Hippocampal formation (tissue), 2 donors: ENCODE measurements around the gene IDI1.
"Not testable (repeated sequence)": the region's sequence is repeated elsewhere in the genome, so short reads cannot be mapped to it uniquely, and the experiment has no call there.

Source experiments
- DNase-seq, 2 donors: peaks; one replicate each; lab custom pipeline; 2025; lab: John Stamatoyannopoulos, UW

The IDI1 gene

DNA sequence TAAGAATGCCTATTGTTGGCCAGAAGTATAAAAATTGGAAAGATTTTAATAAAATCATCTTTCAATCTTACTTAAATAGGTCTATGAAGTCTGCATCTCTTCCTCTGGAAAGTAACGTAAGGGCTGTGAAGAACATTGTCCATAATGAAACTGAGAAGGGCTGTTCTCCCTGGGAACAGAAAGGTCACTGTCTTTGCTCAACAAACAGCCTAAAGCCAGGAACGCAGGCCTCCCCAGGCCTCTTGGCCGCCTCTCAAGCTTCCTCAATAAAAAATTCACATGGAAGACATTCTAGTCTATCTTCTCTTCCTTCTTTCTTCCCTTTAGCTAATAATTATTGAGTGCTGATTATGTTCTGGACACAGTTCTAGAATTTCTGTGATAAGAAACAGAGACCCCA lies 14.2 kb downstream of the IDI1 start:
- peak; percentile 43 to 75 for DNase-seq

DNA sequence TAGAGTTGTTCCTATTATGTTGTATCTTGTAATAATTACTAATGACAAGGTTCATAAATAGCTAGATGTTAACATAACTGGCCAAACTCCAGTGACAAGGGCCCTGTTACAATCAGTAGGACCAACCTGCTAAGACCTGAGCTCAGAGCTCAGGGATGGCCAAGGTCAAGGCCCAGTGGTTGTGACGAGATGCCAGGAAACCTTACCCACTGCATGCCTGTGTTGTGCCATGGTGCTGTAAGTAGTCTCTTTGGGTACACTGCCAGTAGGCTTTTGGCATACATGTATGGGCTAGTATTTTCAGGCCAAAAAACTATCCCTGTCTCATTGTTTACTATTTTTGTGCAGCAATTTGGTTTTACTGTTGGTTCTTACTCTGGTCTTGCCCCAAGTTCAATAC lies 15.3 kb downstream of the IDI1 start:
- DNase-seq: no peak

DNA sequence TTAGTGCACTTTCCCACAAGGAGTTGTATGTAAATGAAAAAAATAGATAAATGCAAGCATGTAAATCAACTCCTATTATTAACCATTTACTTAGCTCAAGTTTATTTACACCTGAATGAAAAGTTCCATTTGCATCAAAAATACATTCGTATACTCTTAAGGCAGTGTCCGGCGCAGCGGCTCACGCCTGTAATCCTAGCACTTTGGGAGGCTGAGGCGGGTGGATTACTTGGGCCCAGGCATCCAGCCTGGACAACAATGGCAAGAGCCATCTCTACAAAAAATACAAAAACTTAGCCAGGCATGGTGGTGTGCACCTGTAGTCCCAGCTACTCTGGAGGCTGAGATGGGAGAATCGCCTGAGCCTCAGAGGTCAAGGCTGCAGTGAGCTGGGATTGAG lies 19.1 kb downstream of the IDI1 start:
- DNase-seq: no peak

DNA sequence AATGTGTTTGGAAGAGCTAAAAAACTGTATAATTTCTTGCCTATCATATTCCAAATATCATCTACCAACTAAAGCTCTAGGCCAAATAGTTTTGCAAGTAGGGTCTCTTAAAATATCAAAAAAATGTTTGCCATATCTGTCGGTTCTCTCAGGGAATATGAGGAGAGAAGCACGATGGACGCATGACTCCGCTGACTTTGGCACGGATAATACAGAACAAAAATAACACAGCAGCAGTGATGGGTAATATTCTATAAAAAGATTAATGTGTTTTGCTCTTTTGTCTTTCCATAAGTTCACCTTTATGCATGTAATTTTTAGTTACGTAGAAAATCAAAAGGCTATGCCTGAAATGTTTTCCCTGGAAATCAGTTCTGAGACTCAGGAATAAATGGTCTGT lies 22.3 kb downstream of the IDI1 start:
- no peak for DNase-seq

DNA sequence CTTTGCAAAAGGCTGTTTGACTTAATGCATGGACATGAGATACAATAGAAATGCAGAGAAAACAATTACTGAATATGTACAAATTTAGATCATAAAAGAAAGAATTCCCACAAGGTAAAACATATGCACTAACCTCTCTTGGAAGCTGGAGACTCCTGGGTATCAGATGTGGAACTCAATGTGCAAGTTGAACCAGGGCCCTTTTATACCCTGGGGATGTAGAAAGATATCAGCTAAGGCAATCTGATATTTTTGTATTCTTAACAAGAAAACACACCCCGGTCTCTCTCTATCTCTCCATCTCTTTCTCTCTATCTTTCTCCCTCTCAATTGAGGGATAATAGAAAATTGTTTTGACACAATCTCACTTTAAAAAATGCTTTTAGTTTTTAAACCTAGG lies 23.2 kb downstream of the IDI1 start, which contains the start of gene IDI2:
Gene IDI2, minus strand, starts transcription at position 177 of the 400 bp plus-strand sequence. CDS start 1,136 bp downstream, outside the sequence.
- DNase-seq: no peak

DNA sequence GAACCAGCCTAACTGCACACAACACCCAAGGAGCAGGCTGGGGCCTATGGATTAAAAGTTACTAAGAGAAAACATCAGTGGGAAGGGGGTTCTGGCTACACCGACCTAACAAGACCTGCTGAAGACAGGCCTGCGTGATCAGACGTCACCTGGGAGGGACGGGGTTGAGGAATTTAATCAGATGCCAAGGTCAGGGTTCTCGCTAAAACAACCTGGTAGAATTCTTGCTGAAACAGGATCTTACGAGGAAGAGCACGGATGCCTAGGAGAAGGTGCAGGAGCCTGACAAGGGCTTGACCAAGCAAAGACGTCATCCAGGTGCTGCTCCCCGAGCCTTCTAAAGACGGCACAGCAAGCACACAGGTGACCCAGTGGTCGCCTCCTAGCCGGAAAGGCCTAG lies 24.8 kb downstream of the IDI1 start:
- no peak for DNase-seq

DNA sequence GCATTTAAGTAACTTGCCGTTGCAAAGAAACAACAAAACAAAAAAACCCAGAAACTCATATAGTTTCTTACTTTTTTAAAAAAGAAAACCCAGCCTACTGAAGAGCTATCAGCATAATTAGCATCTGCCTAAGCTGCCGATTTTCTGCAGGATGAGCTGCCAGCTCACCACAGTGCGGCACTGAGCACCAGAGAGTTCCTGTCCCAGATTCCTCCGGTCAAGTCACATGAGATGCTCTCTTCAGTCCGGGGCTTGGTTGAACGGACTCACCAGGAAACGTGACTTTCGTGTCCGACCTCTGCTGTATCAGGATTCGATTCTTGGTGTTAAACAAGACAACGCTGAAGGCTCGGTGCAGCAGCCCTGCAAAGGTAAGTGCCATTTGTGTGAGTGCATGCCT lies 26.5 kb downstream of the IDI1 start:
- peak; percentile 31 to 45 for DNase-seq

DNA sequence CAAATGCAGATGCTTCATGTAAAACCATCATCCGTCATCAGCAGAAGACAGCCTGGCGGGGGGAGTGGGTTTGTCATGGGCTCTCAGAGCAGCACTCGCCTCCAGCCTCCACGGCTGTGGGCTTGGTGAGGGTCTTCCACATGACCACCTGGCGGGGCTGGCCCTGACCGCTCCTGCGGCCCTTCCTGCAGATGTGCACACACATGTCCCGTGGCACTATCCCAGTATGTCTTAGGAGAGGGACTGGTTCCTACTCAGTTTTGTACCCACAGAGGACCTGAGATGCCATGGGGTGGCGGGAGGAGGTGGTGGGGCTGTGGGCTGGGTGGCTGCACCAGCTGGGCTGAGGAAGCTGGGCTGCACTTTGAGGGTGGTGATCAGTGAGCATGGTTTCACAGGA lies 28.0 kb downstream of the IDI1 start:
- DNase-seq: no peak

DNA sequence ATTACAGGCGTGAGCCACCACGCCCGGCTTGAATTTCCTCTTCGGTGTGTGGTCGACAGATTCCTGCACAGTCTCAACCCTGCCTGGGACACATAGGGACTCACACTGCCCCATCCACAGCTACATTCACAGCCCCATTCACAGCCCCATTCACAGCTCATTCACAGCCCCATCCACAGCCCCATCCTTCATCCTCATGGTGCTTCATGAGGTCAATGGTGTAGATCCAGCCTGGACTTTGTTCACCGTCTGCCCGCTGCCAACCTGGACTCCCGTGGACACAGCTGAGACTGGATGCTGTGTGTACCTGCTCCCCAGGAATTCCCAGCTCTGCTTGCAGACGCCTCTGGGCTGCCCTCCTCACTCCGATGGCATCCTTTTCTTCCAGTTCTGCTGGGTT lies 28.5 kb downstream of the IDI1 start:
- DNase-seq: no peak

DNA sequence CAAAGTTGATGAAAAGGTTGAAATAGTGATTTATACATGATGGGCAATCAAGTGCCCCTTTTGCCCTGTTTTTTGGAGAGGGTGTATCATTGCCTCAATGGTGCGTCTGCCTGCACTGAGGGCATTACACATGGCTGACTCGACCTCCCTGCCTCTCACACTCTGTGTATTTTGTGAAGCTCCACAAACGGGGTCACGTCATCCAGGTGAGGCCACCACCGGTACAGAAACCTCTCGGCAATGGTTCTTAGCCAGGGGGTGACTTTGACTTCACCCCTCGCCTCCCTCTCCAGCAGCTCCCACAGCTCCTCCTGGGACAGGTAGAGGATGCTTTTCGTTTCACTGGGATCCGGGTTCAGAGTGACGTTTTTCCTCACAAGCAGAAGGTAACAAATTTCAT lies 29.6 kb downstream of the IDI1 start:
- no peak for DNase-seq

DNA sequence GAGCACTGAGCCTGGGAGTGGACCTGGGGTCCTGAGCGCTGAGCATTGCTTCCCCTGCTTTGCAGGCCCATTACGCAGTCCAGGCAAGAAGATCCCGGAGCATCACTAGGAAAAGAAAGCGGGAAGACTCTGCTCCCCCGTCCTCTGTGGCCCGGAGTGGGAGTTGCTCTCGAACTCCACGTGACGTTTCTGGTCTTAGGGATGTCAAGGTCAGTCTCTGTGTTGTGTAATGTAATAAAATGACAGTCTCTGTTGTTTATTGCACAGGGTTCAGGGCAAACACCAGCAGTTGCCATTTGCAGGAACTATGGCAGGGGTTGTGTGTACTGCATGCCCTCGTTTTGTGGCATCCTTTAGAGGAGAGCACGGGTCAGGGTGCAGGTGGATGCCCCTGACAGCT lies 33.2 kb downstream of the IDI1 start:
- DNase-seq: no peak

DNA sequence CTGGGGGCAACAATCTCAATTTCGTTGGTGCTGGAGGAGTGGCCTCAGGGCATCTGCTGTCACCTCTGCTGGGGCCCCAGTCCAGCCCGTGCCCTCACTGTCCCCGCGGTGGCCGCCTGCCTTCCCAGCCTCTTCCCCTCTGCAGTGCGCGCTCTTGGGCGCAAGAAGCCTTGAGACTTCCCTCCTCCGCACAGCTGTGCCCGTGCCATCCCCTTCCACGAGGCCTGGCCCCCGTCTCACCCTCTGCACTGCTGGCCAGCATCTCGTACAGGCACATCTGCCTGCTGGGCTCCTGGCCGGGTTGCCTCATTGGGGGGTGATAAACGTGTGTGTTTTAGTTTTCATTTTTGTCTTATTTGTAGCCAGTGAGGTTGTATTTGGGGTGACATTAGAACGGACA lies 37.2 kb downstream of the IDI1 start:
- no peak for DNase-seq

DNA sequence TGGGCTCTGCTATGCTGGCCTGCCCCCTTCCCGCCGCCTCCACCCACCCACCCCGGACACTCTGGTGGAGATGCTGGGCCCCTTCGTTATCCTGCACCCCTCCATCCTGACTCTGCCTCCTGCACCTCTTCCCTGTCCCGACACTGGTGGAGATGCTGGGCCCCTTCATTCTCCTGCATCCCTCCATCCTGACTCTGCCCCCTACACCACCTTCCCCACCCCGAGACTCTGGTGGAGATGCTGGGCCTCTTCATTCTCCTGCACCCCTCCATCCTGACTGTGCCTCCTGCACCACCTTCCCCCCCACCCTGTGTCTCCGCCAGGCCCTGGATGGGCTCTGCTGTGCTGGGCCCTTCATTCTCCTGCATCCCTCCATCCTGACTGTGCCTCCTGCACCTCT lies 38.2 kb downstream of the IDI1 start:
- no peak for DNase-seq

DNA sequence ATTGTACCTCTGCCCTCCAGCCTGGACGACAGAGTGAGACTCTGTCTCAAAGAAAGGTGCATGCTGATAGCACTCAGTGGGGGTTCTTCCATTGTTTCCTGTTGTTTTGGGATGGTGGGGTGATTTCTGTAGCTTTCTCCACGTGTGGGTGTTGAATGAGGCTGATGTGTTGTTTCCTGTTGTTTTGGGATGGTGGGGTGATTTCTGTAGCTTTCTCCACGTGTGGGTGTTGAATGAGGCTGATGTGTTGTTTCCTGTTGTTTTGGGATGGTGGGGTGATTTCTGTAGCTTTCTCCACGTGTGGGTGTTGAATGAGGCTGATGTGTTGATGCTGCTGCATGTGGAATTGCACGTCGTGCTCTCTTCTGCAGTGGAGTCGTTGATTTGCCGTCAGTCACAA lies 39.0 kb downstream of the IDI1 start:
- not testable (repeated sequence) for DNase-seq

DNA sequence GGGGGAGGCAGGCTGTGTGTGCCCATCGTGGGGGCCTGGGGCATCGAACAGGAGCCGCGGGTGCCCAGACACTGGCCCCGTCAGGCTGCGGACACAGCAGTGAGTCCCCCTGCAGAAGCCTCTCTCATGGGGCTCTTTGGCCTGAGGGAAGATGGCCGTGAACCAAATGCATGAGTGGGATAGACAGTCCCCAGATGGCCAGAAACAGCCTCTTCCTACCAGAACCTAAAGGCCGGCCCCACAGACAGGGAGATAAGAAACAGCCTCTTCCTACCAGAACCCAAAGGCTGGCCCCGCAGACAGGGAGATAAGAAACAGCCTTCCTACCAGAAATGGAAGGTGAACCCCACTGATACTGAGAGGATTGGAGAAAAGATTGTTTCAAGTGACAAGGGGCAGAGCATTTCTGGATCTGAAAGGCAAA lies 39.8 kb downstream of the IDI1 start:
- DNase-seq: no peak

DNA sequence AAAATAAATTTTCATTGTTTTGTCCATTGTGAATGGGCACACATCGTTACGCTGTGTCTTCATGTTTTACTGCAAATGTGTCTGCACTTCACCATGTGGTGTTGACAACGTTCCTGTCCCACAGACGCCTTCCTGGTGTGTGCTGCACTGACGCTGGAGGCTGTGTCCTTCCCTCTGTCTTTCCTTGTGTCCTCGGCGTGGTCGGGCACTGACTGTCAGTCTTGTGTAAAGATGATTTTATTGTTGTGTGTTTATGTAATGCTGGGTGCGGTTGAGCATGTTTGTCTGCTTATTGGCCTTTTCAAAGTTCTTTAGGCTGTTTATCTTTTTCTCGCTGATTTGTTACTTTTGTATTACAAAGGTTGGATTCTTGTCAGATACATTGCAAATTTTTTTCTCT lies 41.3 kb downstream of the IDI1 start:
- no peak for DNase-seq

DNA sequence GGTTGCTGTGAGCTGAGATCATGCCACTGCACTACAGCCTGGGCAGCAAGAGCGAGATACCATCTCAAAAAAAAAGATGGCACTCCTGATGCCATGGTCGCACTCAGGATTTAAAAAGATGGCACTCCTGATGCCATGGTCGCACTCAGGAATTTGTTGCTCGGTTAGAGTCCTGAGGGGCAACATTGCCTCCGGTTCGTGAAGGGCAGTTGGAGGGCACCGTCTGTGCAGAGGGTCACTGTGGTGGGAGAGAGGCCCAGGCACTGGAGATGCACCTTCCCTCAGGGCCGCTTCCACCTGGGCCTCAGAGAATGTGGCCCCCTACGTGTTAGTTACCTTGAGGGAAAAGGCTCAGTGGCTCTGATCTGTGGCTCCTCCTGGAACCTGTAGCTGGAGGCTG lies 42.3 kb downstream of the IDI1 start:
- DNase-seq: no peak

DNA sequence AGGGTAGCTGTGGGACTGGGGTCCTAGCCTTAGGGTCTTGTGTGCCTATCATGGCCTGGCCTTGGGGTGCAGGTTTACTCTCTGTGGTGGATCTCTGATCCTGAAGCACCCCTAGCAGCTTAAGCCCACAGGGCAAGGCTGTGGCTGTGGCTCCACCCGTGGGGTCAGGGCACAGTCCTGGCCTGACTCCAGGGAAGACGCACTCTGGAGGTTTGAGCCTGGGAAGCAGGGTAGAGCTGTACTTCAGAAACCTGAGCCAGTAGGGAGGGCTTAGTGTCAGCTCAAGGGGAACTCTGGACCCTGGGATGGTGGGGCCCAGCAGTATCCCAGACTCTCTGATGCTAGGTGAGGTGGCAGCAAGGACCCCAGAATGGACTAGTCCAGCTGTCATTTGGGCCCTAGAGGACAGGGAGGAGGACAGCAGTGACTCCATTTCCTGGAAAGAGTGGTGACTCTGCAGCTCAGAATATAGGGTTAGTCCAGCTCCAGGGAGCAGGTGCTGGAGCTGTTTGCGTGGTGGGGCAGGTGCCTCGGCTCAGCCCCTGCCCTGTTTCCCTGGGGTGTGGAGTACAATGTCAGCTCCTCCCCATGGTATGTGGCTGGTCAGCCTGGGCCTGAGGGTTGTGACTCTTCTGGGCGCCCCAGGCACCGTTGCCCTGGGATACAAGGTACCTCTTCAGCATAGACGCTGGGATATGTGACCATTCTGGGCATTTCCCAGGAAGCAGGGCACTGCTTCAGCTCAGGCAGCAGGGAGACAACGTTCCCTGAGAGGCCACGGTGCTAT lies 44.8 kb downstream of the IDI1 start:
- no peak for DNase-seq

DNA sequence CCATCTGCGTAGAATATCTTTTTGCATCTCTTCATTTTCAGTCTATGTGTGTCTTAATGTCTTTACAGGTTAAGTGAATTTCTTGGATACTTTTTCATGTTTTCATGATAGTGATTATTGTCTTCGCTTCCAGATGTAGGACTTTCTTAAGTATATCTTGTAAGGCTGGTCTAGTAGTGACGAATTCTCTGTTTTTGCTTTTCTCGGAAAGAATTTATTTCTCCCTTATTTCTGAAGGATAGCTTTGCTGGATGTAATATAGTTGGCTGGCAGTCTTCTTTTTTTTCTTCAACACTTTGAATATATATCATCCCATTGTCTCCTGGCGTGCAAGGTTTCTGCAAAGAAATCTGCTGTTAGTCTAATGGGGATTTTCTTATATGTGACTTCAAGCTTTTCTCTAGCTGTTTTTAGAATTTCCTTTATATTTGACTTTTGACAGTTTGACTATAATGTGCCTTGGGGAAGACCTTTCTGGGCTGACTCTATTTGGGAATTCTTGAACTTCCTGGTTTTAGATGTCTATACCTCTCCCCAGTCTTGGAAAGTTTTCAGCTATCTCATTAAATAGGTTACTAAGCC lies 46.4 kb downstream of the IDI1 start:
- DNase-seq: no peak

DNA sequence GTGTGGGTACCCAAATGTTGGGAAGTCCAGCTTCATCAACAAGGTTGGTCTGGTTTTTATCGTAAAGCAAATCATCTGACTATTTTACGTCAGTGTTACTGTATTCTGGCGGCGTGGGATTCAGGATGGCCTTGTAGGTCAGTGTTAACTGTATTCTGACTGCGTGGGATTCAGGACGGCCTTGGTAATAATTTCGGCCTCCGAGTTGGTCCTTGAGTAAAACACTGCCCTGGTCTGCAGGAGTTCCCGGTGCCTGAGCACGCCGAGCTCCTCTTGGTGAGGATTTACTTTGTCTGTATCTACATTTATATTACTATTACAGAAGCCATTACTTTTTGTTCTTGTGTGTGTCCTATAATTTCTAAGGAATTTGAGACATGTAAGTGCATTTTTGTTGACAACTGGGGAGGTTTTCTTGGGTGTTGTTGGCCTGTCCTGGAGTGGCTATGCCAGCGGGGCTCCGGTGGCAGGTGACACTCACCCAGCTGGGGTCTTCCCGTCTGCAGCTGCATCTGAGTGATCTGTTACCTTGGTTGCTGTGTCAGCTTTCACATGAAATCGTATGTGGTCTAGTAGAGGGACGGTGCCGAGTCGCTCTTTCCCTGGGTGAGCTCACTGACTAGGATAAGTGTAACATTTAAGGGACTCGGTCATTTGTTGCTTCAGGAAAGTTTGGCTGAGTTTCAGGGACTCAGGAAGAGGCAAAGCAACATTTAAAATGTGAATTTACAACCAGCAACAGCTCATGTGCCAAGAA lies 51.5 kb downstream of the IDI1 start:
- DNase-seq: no peak

DNA sequence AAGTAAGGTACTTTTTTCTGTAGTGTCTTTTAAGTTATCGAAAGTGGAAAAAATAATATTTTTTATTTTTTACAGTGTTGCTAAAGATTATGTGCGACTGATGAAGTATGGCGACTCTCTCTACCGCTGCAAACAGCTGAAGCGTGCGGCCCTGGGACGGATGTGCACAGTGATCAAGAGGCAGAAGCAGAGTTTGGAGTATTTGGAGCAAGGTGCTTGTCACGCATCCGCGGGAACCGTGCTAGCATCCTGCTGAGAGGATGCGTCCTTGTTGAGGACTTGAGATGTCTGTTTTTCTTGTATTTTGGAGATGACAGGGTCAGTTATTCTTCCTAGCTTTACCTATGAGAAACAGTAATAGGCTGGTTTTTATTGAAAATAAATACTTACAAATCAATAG lies 52.9 kb downstream of the IDI1 start:
- DNase-seq: no peak

DNA sequence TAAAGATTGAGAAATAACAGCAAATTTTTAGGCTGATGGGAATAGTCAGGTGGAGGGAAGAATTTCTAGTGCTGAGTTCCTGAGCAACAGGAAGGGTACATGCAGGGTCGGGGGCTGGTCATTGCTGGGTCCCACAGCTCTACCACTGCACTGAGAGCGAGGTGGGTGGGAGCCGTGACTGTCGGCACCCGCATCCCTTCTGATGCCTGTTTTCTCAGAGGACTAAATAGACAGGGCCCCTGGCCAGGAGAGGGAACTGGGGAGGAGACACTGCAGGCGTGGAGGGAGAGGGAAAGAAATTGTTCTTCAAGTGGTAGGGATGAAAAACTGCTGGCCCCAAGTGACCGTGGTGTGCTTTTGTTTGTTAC lies 53.4 kb downstream of the IDI1 start:
- DNase-seq: no peak
